ENCODE data around the gene DAB1.

DAB1 gene

DNA sequence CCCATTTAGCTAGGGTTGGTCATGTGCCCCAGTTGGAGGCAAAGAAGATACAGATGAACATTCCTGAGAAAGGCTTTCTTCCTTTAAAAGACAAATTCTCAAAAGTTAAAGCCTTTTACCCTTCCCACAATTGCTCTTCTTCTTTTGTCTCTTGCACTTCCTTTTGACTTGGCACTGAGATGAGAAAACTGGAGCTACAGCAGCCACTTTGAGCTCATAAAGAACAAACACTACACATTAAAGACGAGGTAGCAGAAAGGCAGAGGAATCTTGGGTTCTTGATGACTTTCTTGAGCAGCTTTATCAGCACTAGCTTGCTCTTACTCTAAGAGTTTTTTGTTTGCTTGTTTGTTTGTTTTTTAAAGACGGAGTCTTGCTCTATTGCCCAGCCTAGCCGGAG, 92.2 kb downstream of the DAB1 start:
- no peaks in the 10 kb centered on the region for H3F3A ChIP-seq (ENCODE audit: insufficient read depth)
- no peaks in the 10 kb centered on the region for H4K20me1 ChIP-seq (ENCODE audit: low read depth, low read length)
- H3K9me3 ChIP-seq (ENCODE audit: insufficient read depth, low read length), result no peaks in the 10 kb centered on the region
- H3K27me3 ChIP-seq (ENCODE audit: low read length), result no peaks in the 10 kb centered on the region
- TF ChIP-seq, protein P1, sequence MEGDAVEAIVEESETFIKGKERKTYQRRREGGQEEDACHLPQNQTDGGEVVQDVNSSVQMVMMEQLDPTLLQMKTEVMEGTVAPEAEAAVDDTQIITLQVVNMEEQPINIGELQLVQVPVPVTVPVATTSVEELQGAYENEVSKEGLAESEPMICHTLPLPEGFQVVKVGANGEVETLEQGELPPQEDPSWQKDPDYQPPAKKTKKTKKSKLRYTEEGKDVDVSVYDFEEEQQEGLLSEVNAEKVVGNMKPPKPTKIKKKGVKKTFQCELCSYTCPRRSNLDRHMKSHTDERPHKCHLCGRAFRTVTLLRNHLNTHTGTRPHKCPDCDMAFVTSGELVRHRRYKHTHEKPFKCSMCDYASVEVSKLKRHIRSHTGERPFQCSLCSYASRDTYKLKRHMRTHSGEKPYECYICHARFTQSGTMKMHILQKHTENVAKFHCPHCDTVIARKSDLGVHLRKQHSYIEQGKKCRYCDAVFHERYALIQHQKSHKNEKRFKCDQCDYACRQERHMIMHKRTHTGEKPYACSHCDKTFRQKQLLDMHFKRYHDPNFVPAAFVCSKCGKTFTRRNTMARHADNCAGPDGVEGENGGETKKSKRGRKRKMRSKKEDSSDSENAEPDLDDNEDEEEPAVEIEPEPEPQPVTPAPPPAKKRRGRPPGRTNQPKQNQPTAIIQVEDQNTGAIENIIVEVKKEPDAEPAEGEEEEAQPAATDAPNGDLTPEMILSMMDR (IDR thresholded peaks at IDR 0.05; ENCODE audit: insufficient read depth, low read length, poor library complexity, severe bottlenecking), result no peak
- no peak for TF ChIP-seq EZH2phosphoT487 (conservative IDR thresholded peaks at IDR 0.05; ENCODE audit: low read length)
- no peaks in the 10 kb centered on the region for H3K79me2 ChIP-seq (ENCODE audit: insufficient read depth, low read length)
- H3K36me3 ChIP-seq (ENCODE audit: low read length), result no peaks in the 10 kb centered on the region
- H3K4me2 ChIP-seq (ENCODE audit: low read depth, low read length, poor library complexity, severe bottlenecking), result no peak overlapping the region
- H3K9ac ChIP-seq (ENCODE audit: low read length), result no peak overlapping the region
- no peak overlapping the region for H3K4me3 ChIP-seq (ENCODE audit: insufficient read depth, low read length, poor library complexity, severe bottlenecking)
- H2AFZ ChIP-seq (ENCODE audit: low read depth, low read length, severe bottlenecking), result no peak overlapping the region
- H3K27ac ChIP-seq (ENCODE audit: low read depth, low read length), result no peak overlapping the region
- H3K9me2 ChIP-seq (replicated peaks; ENCODE audit: insufficient read depth, low read length), result no peaks in the 10 kb centered on the region

DNA sequence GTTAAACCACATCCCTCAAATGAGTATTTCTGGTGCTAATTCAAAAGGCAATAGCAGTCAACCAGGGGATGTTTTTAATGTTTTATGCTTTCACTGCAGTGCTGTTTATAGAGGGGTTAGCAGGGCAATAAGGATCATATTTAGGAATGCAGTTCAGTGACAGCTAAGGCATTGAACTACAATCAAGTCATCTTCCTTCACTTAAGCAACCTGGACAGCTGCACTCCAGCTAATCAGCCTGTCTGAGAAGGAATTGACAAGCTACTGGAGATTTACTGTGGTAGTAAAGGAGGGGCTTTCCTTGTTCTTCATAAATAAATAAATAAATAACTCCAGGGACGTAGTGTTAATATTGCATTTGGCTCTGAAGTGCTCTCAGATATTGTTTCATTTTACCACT, 93.9 kb downstream of the DAB1 start:
- Histone ChIP-seq H4K20me1 (ENCODE audit: low read depth, low read length) (no peaks in the 10 kb centered on the region), H3K27ac (ENCODE audit: low read depth, low read length) (no peak overlapping the region), H3K4me2 (ENCODE audit: low read depth, low read length, poor library complexity, severe bottlenecking) (no peak overlapping the region), H3K36me3 (ENCODE audit: low read length) (no peaks in the 10 kb centered on the region), H3F3A (ENCODE audit: insufficient read depth) (no peaks in the 10 kb centered on the region), H3K4me3 (ENCODE audit: insufficient read depth, low read length, poor library complexity, severe bottlenecking) (no peak overlapping the region), H3K9me2 (replicated peaks; ENCODE audit: insufficient read depth, low read length) (no peaks in the 10 kb centered on the region), H3K9me3 (ENCODE audit: insufficient read depth, low read length) (no peaks in the 10 kb centered on the region), H3K79me2 (ENCODE audit: insufficient read depth, low read length) (no peaks in the 10 kb centered on the region), H3K9ac (ENCODE audit: low read length) (no peak overlapping the region), H2AFZ (ENCODE audit: low read depth, low read length, severe bottlenecking) (no peak overlapping the region), H3K27me3 (ENCODE audit: low read length) (no peaks in the 10 kb centered on the region)
- TF ChIP-seq EZH2phosphoT487 (conservative IDR thresholded peaks at IDR 0.05; ENCODE audit: low read length), result no peak
- TF ChIP-seq, protein P1 (IDR thresholded peaks at IDR 0.05; ENCODE audit: insufficient read depth, low read length, poor library complexity, severe bottlenecking), result no peak

DNA sequence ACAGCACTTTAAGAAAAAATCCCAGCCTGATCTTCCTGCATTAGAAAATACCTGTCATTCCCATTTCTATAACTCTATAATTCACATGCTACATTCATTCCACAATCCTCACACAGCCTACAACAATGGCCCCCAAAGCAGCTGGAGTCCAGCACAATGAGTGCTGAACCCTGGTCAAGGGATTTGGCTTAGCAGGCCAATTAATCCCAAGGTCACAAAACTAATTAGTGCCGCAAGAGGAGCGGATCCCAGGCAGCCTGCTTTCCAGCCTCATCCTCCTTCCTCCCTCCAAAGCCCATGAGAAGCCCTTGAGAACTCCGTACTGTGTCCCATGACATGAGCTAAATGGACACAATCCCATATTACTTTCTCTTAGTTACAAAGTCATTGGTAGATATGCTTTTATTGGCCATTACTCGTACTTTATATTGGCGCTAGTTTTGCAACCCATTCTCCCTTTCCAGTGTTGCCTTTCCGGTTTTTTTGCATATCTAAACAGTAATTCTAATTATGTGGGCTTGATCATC, 94.8 kb downstream of the DAB1 start:
- no peaks in the 10 kb centered on the region for H3K79me2 ChIP-seq (ENCODE audit: insufficient read depth, low read length)
- H4K20me1 ChIP-seq (ENCODE audit: low read depth, low read length), result no peaks in the 10 kb centered on the region
- H3K27ac ChIP-seq (ENCODE audit: low read depth, low read length), result no peak overlapping the region
- no peaks in the 10 kb centered on the region for H3F3A ChIP-seq (ENCODE audit: insufficient read depth)
- H3K9me3 ChIP-seq (ENCODE audit: insufficient read depth, low read length), result no peaks in the 10 kb centered on the region
- no peak overlapping the region for H3K9ac ChIP-seq (ENCODE audit: low read length)
- H3K9me2 ChIP-seq (replicated peaks; ENCODE audit: insufficient read depth, low read length), result no peaks in the 10 kb centered on the region
- H3K4me3 ChIP-seq (ENCODE audit: insufficient read depth, low read length, poor library complexity, severe bottlenecking), result no peak overlapping the region
- no peaks in the 10 kb centered on the region for H3K36me3 ChIP-seq (ENCODE audit: low read length)
- H3K27me3 ChIP-seq (ENCODE audit: low read length), result no peaks in the 10 kb centered on the region
- no peak overlapping the region for H2AFZ ChIP-seq (ENCODE audit: low read depth, low read length, severe bottlenecking)
- no peak overlapping the region for H3K4me2 ChIP-seq (ENCODE audit: low read depth, low read length, poor library complexity, severe bottlenecking)
- no peak for TF ChIP-seq EZH2phosphoT487 (conservative IDR thresholded peaks at IDR 0.05; ENCODE audit: low read length)
- TF ChIP-seq, protein P1 (IDR thresholded peaks at IDR 0.05; ENCODE audit: insufficient read depth, low read length, poor library complexity, severe bottlenecking), result no peak
